Panc1 (cell line): ENCODE data around the gene TPM4. TPM values are rescaled to one million over a fixed set of nuclear protein-coding genes. Genes with fewer than 3 reads are reported as not detected.

Source experiments
- ATAC-seq: fragments of 200-7000 bp; cut with Tn5 transposase; 2 replicates; pipeline ENCODE4 v1.9.1; 2020; ENCODE audit warnings: mild to moderate bottlenecking, moderate library complexity
- BruUV-seq: library from RNA; stranded (reverse); fragments of 400-500 nt; replicated peaks from 2 replicates; lab custom pipeline; 2021; lab: Mats Ljungman, UMichigan
- CTCF ChIA-PET: fragments of 300-600 bp; sonication (Branson Sonifier 250); formaldehyde crosslinking; loops from one replicate; lab custom pipeline; 2022; ENCODE audit warnings: antibody characterized with exemption; lab: Charles Lee
- POLR2A ChIA-PET: fragments of 300-600 bp; sonication (Branson Sonifier 250); formaldehyde crosslinking; loops from one replicate; lab custom pipeline; 2022; ENCODE audit warnings: antibody characterized with exemption; lab: Charles Lee
- DNase-seq: peaks from one replicate; pipeline ENCODE4 v3.0.0-alpha.2; 2010; ENCODE audit warnings: low read depth, low spot score
- H3K27ac ChIP-seq: 2 replicates; pipeline ENCODE4 v1.5.1; 2011; ENCODE audit warnings: mild to moderate bottlenecking, low read length, inconsistent platforms
- H3K27me3 ChIP-seq: fragments of 200-500 bp; sonication (Bioruptor generic); 2 replicates; pipeline ENCODE4 v1.6.0; 2014; ENCODE audit warnings: low read length, inconsistent platforms; ENCODE audit not compliant: control insufficient read depth, insufficient read depth
- H3K36me3 ChIP-seq: fragments of 200-500 bp; sonication (Bioruptor generic); 2 replicates; pipeline ENCODE4 v1.5.1; 2014; ENCODE audit warnings: inconsistent platforms, mild to moderate bottlenecking, low read length, moderate library complexity; ENCODE audit not compliant: control insufficient read depth, insufficient read depth
- H3K4me1 ChIP-seq: 2 replicates; pipeline ENCODE4 v1.5.1; 2011; ENCODE audit warnings: inconsistent platforms, mild to moderate bottlenecking, low read length, moderate library complexity; ENCODE audit not compliant: control insufficient read depth, insufficient read depth
- H3K4me3 ChIP-seq, 2 experiments: 2 replicates each; pipeline ENCODE4 v1.5.1; 2011 to 2012; ENCODE audit warnings: low read depth in 2 of 2, low read length in 2 of 2, mild to moderate bottlenecking in 2 of 2, inconsistent platforms in 1 of 2, moderate library complexity in 1 of 2
- H3K9me3 ChIP-seq: fragments of 200-500 bp; sonication (Bioruptor generic); 2 replicates; pipeline ENCODE4 v1.5.1; 2014; ENCODE audit warnings: low read depth, mild to moderate bottlenecking, inconsistent platforms, low read length, moderate library complexity; ENCODE audit not compliant: control insufficient read depth, insufficient read depth
- CTCF ChIP-seq: fragments of 450-650 bp; IDR thresholded peaks from 2 replicates; pipeline ENCODE4 v1.5.1; 2017; ENCODE audit warnings: mild to moderate bottlenecking
- POLR2AphosphoS5 ChIP-seq: IDR thresholded peaks from 2 replicates; pipeline ENCODE4 v1.6.1; 2012; ENCODE audit warnings: mild to moderate bottlenecking, low read depth, low read length, moderate library complexity
- REST ChIP-seq, 2 experiments: IDR thresholded peaks; 2 replicates each; pipeline ENCODE4 v1.6.1; 2011 to 2012; ENCODE audit warnings: low read depth in 2 of 2, control low read depth in 1 of 2, low read length in 1 of 2, mild to moderate bottlenecking in 1 of 2, moderate library complexity in 1 of 2; ENCODE audit not compliant: insufficient read depth in 1 of 2
- SIN3A ChIP-seq: IDR thresholded peaks from 2 replicates; pipeline ENCODE4 v1.6.1; 2012; ENCODE audit warnings: low read depth, mild to moderate bottlenecking, low read length, moderate library complexity, borderline replicate concordance; ENCODE audit not compliant: insufficient read depth
- TCF7L2 ChIP-seq: IDR thresholded peaks from 2 replicates; pipeline ENCODE4 v1.6.1; 2011; ENCODE audit warnings: mild to moderate bottlenecking, low read depth, low read length, inconsistent platforms
- in situ Hi-C: cut with HindIII; loops from 2 replicates; pipeline ENCODE4 v1.10.0; 2016; ENCODE audit warnings: low sequenced_read_pairs, low pct_unique_long_range_greater_than_20kb
- intact Hi-C: fragments of 100-400 bp; cut with micrococcal nuclease; formaldehyde crosslinking; loops from one replicate; pipeline ENCODE4 v1.10.0; 2022; ENCODE audit not compliant: unreplicated experiment
- total RNA-seq: library from RNA; stranded (reverse); gene quantifications from one replicate; pipeline ENCODE4 v1.2.1, GENCODE V29; 2021; ENCODE audit not compliant: unreplicated experiment

TPM4 gene
- total RNA-seq, 1 experiment from 2014 or later: 165 TPM

DNA sequence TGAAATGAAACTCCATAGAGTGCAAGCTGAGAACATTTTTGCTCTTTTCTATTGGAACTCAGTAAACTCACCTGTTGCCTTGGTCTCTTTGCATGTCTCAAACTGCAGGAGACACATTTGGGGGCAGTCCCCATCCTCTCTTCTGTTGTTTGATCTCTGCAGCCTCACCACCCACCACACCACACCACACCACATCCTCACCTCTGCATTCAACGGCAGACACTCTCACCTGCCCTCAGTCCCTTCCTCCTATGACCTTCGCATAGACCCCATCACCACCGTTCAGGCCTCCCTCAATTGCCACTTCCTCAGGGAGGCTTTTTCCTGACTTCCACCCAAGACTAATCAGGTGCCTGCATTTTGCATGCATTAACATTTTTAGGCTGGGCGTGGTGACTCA, 14.4 kb upstream of the TPM4 start:
- ChIA-PET CTCF (interaction anchor here (0.6 kb wide), 1 partner anchor 21 kb away, joined by 5 read pairs; no protein-coding TSS in a partner anchor), POLR2A (interaction anchor here (0.7 kb wide), 1 partner anchor 69 kb away, joined by 4 read pairs; no protein-coding TSS in a partner anchor)
- no peak for DNase-seq
- no peak for ATAC-seq
- no peaks in the 10 kb centered on the region for H3K36me3 ChIP-seq
- H3K4me3 ChIP-seq: no peak overlapping the region
- no peaks in the 10 kb centered on the region for H3K27me3 ChIP-seq
- H3K27ac ChIP-seq: no peak overlapping the region
- intact Hi-C loops: no loop called here
- H3K4me1 ChIP-seq: peaks cover 2% of the 10 kb centered on the region
- no peaks in the 10 kb centered on the region for H3K9me3 ChIP-seq
- no TSS peak for BruUV-seq
- in situ Hi-C loops: no loop called here
- TF ChIP-seq REST (IDR thresholded peaks at IDR 0.05; ENCODE audit: insufficient read depth in 1 of 2, low read depth in 2 of 2, low read length in 1 of 2): no peak
- no peak for TF ChIP-seq POLR2AphosphoS5
- no peak for TF ChIP-seq CTCF
- no peak for TF ChIP-seq TCF7L2
- no peak for TF ChIP-seq SIN3A

- peaks cover 3% of the 10 kb centered on the region; the same call in 1 of the 2 replicates for H3K36me3 ChIP-seq
- intact Hi-C loops (no loop called here), in situ Hi-C loops (no loop called here)
- H3K4me3 ChIP-seq: no peak overlapping the region
- POLR2A ChIA-PET: no interaction called here
- ATAC-seq: no peak; the same call in 1 of the 2 replicates
- H3K27me3 ChIP-seq: no peaks in the 10 kb centered on the region
- no peaks in the 10 kb centered on the region for H3K9me3 ChIP-seq
- BruUV-seq: no TSS peak
- CTCF ChIA-PET: no interaction called here
- no peak for DNase-seq
- H3K4me1 ChIP-seq: peaks cover 4% of the 10 kb centered on the region
- TF ChIP-seq POLR2AphosphoS5: no peak
- TF ChIP-seq TCF7L2: no peak
- TF ChIP-seq CTCF: peak; percentile 92
- no peak overlapping the region for H3K27ac ChIP-seq
Measured at GRCh38 chr19:16062789-16063188, 13.5 kb upstream of the TPM4 start.
